SK-N-MC (cell line): ENCODE data around the gene SMYD3.

Experiments used
- EZH2 ChIP-seq: fragments of 200-600 bp; sonication (generic); IDR thresholded peaks from one replicate; pipeline ENCODE4 v1.6.1; 2017; ENCODE audit warnings: antibody characterized with exemption
- FOXP2 ChIP-seq: optimal IDR thresholded peaks from 2 replicates; pipeline ENCODE3; 2011; ENCODE audit warnings: mild to moderate bottlenecking, moderate library complexity; ENCODE audit not compliant: insufficient read depth; ENCODE audit errors: extremely low read length, control extremely low read depth
- POLR2AphosphoS5 ChIP-seq: IDR thresholded peaks from 2 replicates; pipeline ENCODE4 v1.6.1; 2012; ENCODE audit warnings: mild to moderate bottlenecking, low read depth, low read length, borderline replicate concordance

GRCh38 chr1:246435421-246436041 lies 71.5 kb downstream of the SMYD3 start:
- TF ChIP-seq POLR2AphosphoS5 (no peak), EZH2 (no peak), FOXP2 (no peak)
